HCT116 (cell line): ENCODE results near the gene CREB3L1.

Experiments used
- ATF3 ChIP-seq: IDR thresholded peaks from 2 replicates; pipeline ENCODE4 v1.6.1; 2012
- CTCF ChIP-seq, 3 experiments: fragments of 200-600 bp in 1 of 3; sonication (generic) in 1 of 3; IDR thresholded peaks in 2 of 3; conservative IDR thresholded peaks in 1 of 3; 2 replicates each; pipeline ENCODE4 v1.5.1; 2012 to 2017; ENCODE audit warnings: low read depth in 2 of 3, low read length in 2 of 3, antibody characterized with exemption in 1 of 3, borderline replicate concordance in 1 of 3, control low read depth in 1 of 3, mild to moderate bottlenecking in 1 of 3, mixed read lengths in 1 of 3, mixed run types in 1 of 3, moderate library complexity in 1 of 3; ENCODE audit not compliant: insufficient read depth in 1 of 3
- ELF1 ChIP-seq: IDR thresholded peaks from 2 replicates; pipeline ENCODE4 v1.6.1; 2012; ENCODE audit warnings: low read depth, borderline replicate concordance
- EZH2 ChIP-seq: fragments of 200-600 bp; sonication (generic); IDR thresholded peaks from 2 replicates; pipeline ENCODE4 v1.6.1; 2017; ENCODE audit warnings: antibody characterized with exemption, mixed run types
- EZH2phosphoT487 ChIP-seq: fragments of 200-600 bp; IDR thresholded peaks from 2 replicates; pipeline ENCODE4 v1.6.1; 2018; ENCODE audit warnings: antibody characterized with exemption, borderline replicate concordance
- POLR2A ChIP-seq: IDR thresholded peaks from 2 replicates; pipeline ENCODE4 v1.7.0; 2011; ENCODE audit warnings: borderline replicate concordance; ENCODE audit not compliant: insufficient read depth, insufficient read length; ENCODE audit errors: extremely low read depth
- REST ChIP-seq: IDR thresholded peaks from 2 replicates; pipeline ENCODE4 v1.6.1; 2012; ENCODE audit warnings: low read depth
- SIN3A ChIP-seq: IDR thresholded peaks from 2 replicates; pipeline ENCODE4 v1.6.1; 2012; ENCODE audit warnings: low read depth
- ZBTB33 ChIP-seq: IDR thresholded peaks from 2 replicates; pipeline ENCODE4 v1.6.1; 2011; ENCODE audit warnings: mild to moderate bottlenecking, low read length, moderate library complexity; ENCODE audit not compliant: insufficient replicate concordance; ENCODE audit errors: extremely low read depth

GRCh38 chr11:46296059-46296527 is 18.6 kb downstream of the CREB3L1 start:
- TF ChIP-seq POLR2A (no peak), EZH2phosphoT487 (no peak), CTCF (IDR thresholded peaks at IDR 0.05 in 2 of 3, conservative IDR thresholded peaks at IDR 0.05 in 1 of 3; ENCODE audit: borderline replicate concordance in 1 of 3, insufficient read depth in 1 of 3, low read depth in 2 of 3, low read length in 2 of 3) (no peak), REST (no peak), ZBTB33 (no peak), EZH2 (no peak), SIN3A (no peak), ELF1 (no peak), ATF3 (no peak)
